Chondrocyte (in vitro differentiated cells): ENCODE results near the gene SEM1. TPM values are rescaled to one million over a fixed set of nuclear protein-coding genes. Genes with fewer than 3 reads are reported as not detected.
"Not testable (repeated sequence)": the region's sequence is repeated elsewhere in the genome, so short reads cannot be mapped to it uniquely, and the experiment has no call there.

Source experiments
- DNase-seq: peaks from one replicate; pipeline ENCODE4 v3.0.0; 2021; ENCODE audit warnings: mixed read lengths, low spot score
- H3K27ac Mint-ChIP-seq: one replicate; pipeline ENCODE4 v1.8.0; 2021; ENCODE audit warnings: mild to moderate bottlenecking, moderate library complexity, mixed read lengths; ENCODE audit not compliant: unreplicated experiment
- H3K27me3 Mint-ChIP-seq: 2 replicates; pipeline ENCODE4 v1.8.0; 2021; ENCODE audit warnings: low read depth, mixed read lengths
- H3K36me3 Mint-ChIP-seq: 2 replicates; pipeline ENCODE4 v1.8.0; 2021; ENCODE audit warnings: low read depth, mixed read lengths
- H3K4me1 Mint-ChIP-seq: 2 replicates; pipeline ENCODE4 v1.8.0; 2021; ENCODE audit warnings: low read depth, mild to moderate bottlenecking, mixed read lengths
- H3K4me3 Mint-ChIP-seq: one replicate; pipeline ENCODE4 v1.8.0; 2021; ENCODE audit warnings: mild to moderate bottlenecking, moderate library complexity, mixed read lengths; ENCODE audit not compliant: unreplicated experiment
- H3K9me3 Mint-ChIP-seq: 2 replicates; pipeline ENCODE4 v1.8.0; 2021; ENCODE audit warnings: low read depth, mixed read lengths
- CTCF ChIP-seq: fragments of 200-600 bp; sonication (generic); IDR thresholded peaks from 2 replicates; pipeline ENCODE4 v1.5.0; 2021; ENCODE audit warnings: antibody characterized with exemption, mild to moderate bottlenecking, moderate library complexity
- total RNA-seq: library from RNA; stranded (reverse); gene quantifications from 3 replicates; pipeline ENCODE4 v1.2.1, GENCODE V29; 2021

Gene SEM1
- total RNA-seq, 1 donor from 2014 or later = 33.3 TPM

- no peak for TF ChIP-seq CTCF
- Mint-ChIP-seq H3K36me3 (no peaks in the 10 kb centered on the region), H3K9me3 (no peaks in the 10 kb centered on the region), H3K27me3 (no peaks in the 10 kb centered on the region), H3K4me3 (no peak overlapping the region), H3K4me1 (peaks cover 17% of the 10 kb centered on the region), H3K27ac (no peak overlapping the region)
- no peak for DNase-seq
Measured at GRCh38 chr7:96701258-96701657, 8.4 kb downstream of the SEM1 start.

GRCh38 chr7:96700516-96700915 is 9.1 kb downstream of the SEM1 start:
- H3K9me3 Mint-ChIP-seq = no peaks in the 10 kb centered on the region
- no peak for TF ChIP-seq CTCF
- H3K36me3 Mint-ChIP-seq = no peaks in the 10 kb centered on the region
- H3K4me3 Mint-ChIP-seq = no peak overlapping the region
- no peak overlapping the region for H3K27ac Mint-ChIP-seq
- H3K27me3 Mint-ChIP-seq = no peaks in the 10 kb centered on the region
- peaks cover 17% of the 10 kb centered on the region for H3K4me1 Mint-ChIP-seq
- DNase-seq = no peak

- Mint-ChIP-seq H3K27me3 (no peaks in the 10 kb centered on the region), H3K4me3 (no peak overlapping the region), H3K4me1 (peaks cover 22% of the 10 kb centered on the region), H3K36me3 (no peaks in the 10 kb centered on the region), H3K27ac (no peak overlapping the region), H3K9me3 (no peaks in the 10 kb centered on the region)
- no peak for DNase-seq
- no peak for TF ChIP-seq CTCF
Measured at GRCh38 chr7:96699219-96699871, 10.3 kb downstream of the SEM1 start.

GRCh38 chr7:96698449-96698848 is 11.2 kb downstream of the SEM1 start:
- H3K27ac Mint-ChIP-seq, H3K27me3 Mint-ChIP-seq, H3K4me3 Mint-ChIP-seq, H3K36me3 Mint-ChIP-seq, DNase-seq, H3K9me3 Mint-ChIP-seq: not testable (repeated sequence)
- H3K4me1 Mint-ChIP-seq = peaks cover 22% of the 10 kb centered on the region

GRCh38 chr7:96697822-96698221 is 11.8 kb downstream of the SEM1 start:
- DNase-seq = no peak
- Mint-ChIP-seq H3K27me3 (no peaks in the 10 kb centered on the region), H3K4me3 (no peak overlapping the region), H3K9me3 (no peaks in the 10 kb centered on the region), H3K27ac (no peak overlapping the region), H3K4me1 (peaks cover 24% of the 10 kb centered on the region), H3K36me3 (peaks cover 1% of the 10 kb centered on the region)
- no peak for TF ChIP-seq CTCF

GRCh38 chr7:96695581-96695980 is 14.1 kb downstream of the SEM1 start:
- H3K27ac Mint-ChIP-seq = no peak overlapping the region
- no peak overlapping the region for H3K4me3 Mint-ChIP-seq
- peaks cover 5% of the 10 kb centered on the region for H3K36me3 Mint-ChIP-seq
- H3K27me3 Mint-ChIP-seq = no peaks in the 10 kb centered on the region
- TF ChIP-seq CTCF = no peak
- no peaks in the 10 kb centered on the region for H3K9me3 Mint-ChIP-seq
- peaks cover 21% of the 10 kb centered on the region for H3K4me1 Mint-ChIP-seq
- DNase-seq = no peak
